Left ventricle myocardium inferior (tissue), 1 donor: Measurements from ENCODE around the gene GLCCI1. TPM values are rescaled to one million over a fixed set of nuclear protein-coding genes. Genes with fewer than 3 reads are reported as not detected.

ENCODE experiments used
- DNase-seq: peaks from one replicate; pipeline ENCODE4 v3.0.0-alpha.2; 2020
- H3K27ac ChIP-seq: fragments of 200-600 bp; replicated peaks from 2 replicates; pipeline ENCODE4 v1.8.0; 2021
- H3K27me3 ChIP-seq: fragments of 200-600 bp; 2 replicates; pipeline ENCODE4 v1.8.0; 2021; ENCODE audit warnings: low read depth
- H3K36me3 ChIP-seq: fragments of 200-600 bp; 2 replicates; pipeline ENCODE4 v1.8.0; 2021
- H3K4me1 ChIP-seq: fragments of 200-600 bp; 2 replicates; pipeline ENCODE4 v1.8.0; 2021
- H3K4me3 ChIP-seq: fragments of 200-600 bp; 2 replicates; pipeline ENCODE4 v1.8.0; 2021; ENCODE audit warnings: mild to moderate bottlenecking, moderate library complexity
- H3K9me3 ChIP-seq: fragments of 200-600 bp; replicated peaks from 2 replicates; pipeline ENCODE4 v1.8.0; 2021
- CTCF ChIP-seq: fragments of 200-600 bp; IDR thresholded peaks from 2 replicates; pipeline ENCODE4 v1.8.0; 2021; ENCODE audit warnings: antibody characterized with exemption, mild to moderate bottlenecking, borderline replicate concordance
- intact Hi-C: fragments of 100-400 bp; cut with micrococcal nuclease; formaldehyde crosslinking; loops from one replicate; pipeline ENCODE4 v1.11.0; 2022
- total RNA-seq: library from RNA; stranded (reverse); fragmentation: NEBNext Ultra II Directional; extraction: Animal tissue kit (Norgen Biotek cat#: 25700); gene quantifications from one replicate; pipeline ENCODE4 v1.2.1, GENCODE V29; 2021
- donor health status: DM: no; HTN: yes; CAD: no; lungs with severe emphysema.

Gene GLCCI1
- total RNA-seq, 1 donor from 2014 or later: 5.8 TPM

- DNase-seq: no peak
- intact Hi-C loops: no loop called here
- Histone ChIP-seq H3K27ac (no peak overlapping the region), H3K4me1 (no peaks in the 10 kb centered on the region), H3K9me3 (no peaks in the 10 kb centered on the region), H3K4me3 (no peak overlapping the region), H3K36me3 (no peaks in the 10 kb centered on the region), H3K27me3 (no peaks in the 10 kb centered on the region)
- no peak for TF ChIP-seq CTCF
Measured at GRCh38 chr7:7922684-7923385, 45.8 kb upstream of the GLCCI1 start.

- no peak for TF ChIP-seq CTCF
- intact Hi-C loops: no loop called here
- no peak for DNase-seq
- no peak overlapping the region for H3K4me3 ChIP-seq
- H3K27me3 ChIP-seq: no peaks in the 10 kb centered on the region
- H3K4me1 ChIP-seq: no peaks in the 10 kb centered on the region
- H3K36me3 ChIP-seq: no peaks in the 10 kb centered on the region
- H3K27ac ChIP-seq: no peak overlapping the region
- H3K9me3 ChIP-seq: no peaks in the 10 kb centered on the region
Measured at GRCh38 chr7:7923818-7924217, 44.8 kb upstream of the GLCCI1 start.

GRCh38 chr7:7924303-7924702 is 44.3 kb upstream of the GLCCI1 start:
- DNase-seq: no peak
- Histone ChIP-seq H3K4me1 (no peaks in the 10 kb centered on the region), H3K27ac (no peak overlapping the region), H3K4me3 (no peak overlapping the region), H3K27me3 (no peaks in the 10 kb centered on the region), H3K9me3 (no peaks in the 10 kb centered on the region), H3K36me3 (no peaks in the 10 kb centered on the region)
- intact Hi-C loops: no loop called here
- no peak for TF ChIP-seq CTCF

GRCh38 chr7:7931626-7932025 is 37.0 kb upstream of the GLCCI1 start:
- intact Hi-C loops: no loop called here
- TF ChIP-seq CTCF: no peak
- no peaks in the 10 kb centered on the region for H3K36me3 ChIP-seq

GRCh38 chr7:7932553-7932952 is 36.0 kb upstream of the GLCCI1 start:
- Histone ChIP-seq H3K36me3 (no peaks in the 10 kb centered on the region), H3K4me1 (no peaks in the 10 kb centered on the region), H3K9me3 (no peaks in the 10 kb centered on the region), H3K27me3 (no peaks in the 10 kb centered on the region), H3K27ac (no peak overlapping the region), H3K4me3 (no peak overlapping the region)
- no peak for TF ChIP-seq CTCF
- DNase-seq: no peak
- intact Hi-C loops: no loop called here

More at GRCh38 chr7:7931626-7932025, 37.0 kb upstream of the GLCCI1 start:
- Histone ChIP-seq H3K4me3 (no peak overlapping the region), H3K4me1 (no peaks in the 10 kb centered on the region), H3K27me3 (no peaks in the 10 kb centered on the region), H3K9me3 (no peaks in the 10 kb centered on the region), H3K27ac (no peak overlapping the region)
- no peak for DNase-seq
